GM19455 (cell line): ENCODE data around the gene ALOXE3.
"Not testable (repeated sequence)": the region's sequence is repeated elsewhere in the genome, so short reads cannot be mapped to it uniquely, and the experiment has no call there.

Experiments
- ATAC-seq: cut with Tn5 transposase; IDR thresholded peaks from one replicate; pipeline ENCODE4 v1.9.1; 2021; ENCODE audit not compliant: unreplicated experiment

The ALOXE3 gene

GRCh38 chr17:8073627-8074484, 44.5 kb downstream of the ALOXE3 start:
- no peak for ATAC-seq

GRCh38 chr17:8072729-8073461, 45.4 kb downstream of the ALOXE3 start:
- no peak for ATAC-seq

- ATAC-seq, result no peak
These were observed 46.0 kb downstream of the ALOXE3 start for GRCh38 chr17:8072341-8072728.

DNA sequence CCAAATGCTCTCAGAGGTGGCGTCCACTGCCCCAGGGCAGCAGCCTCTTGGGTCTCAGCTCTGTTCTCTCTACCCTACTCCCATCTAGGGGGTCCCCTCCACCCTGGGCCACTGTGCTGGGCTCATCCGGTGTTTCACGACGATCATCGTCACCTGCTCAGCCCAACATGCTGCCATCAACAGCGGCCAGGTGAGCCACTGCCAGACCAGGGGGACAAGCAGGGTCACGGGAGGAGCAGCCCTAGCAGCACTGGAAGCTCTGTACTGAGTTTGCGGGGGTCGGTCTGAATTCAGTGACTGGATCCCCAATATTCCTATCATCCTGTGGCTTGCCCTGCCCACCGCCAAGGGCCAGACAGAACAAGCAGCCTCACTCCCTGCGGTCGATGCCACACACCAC, 46.8 kb downstream of the ALOXE3 start:
- ATAC-seq, result no peak

DNA sequence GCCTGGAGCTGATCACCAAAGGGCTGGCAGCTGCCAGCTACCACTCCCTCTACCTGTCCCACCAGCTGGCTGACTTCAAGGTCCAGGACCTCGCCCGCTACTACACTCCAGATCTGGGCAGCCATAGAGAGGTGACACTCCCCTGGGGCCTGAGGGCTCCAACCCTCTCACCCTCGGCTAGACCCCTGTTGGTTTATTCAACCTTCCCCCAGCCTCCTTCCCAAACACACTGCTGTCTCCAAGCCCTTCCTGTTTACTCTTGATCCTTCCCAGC, 48.8 kb downstream of the ALOXE3 start:
- no peak for ATAC-seq

DNA sequence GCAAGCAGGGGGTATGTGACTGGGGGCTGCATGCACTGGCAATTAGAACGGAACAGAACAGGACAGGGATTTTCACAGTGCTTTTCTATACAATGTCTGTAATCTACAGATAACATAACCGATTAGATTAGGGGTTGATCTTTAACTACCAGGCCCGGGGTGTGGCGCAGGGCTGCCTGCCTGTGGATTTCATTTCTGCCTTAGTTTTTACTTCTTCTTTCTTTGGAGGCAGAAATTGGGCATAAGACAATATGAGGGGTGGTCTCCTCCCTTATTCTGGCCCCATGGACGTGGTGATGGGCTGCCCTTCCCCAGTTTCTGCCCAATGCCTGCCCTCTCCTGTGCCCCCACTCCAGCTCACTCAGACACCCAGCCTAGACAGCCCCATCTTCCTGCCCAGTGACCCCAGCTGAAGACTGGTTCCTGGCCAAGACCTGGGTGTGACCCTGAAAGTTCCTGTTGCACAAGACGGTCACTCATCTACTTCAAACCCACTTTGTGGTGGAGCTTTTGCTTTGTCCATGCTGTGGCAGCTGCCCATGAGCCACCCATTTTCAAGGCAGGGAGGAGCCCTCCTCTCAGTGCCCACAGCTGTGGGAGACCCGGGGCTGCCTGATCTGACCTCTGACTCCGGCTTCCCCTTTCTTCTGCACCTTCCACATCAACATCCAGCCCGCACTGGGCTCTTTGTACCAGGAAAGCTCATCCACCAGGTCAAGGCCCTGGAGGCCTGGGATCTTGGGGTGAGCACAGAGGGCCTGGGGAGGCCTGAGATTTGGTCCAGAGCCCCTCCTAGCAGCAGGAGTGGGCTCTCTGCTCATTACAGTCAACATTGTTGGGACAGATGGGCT, 49.4 kb downstream of the ALOXE3 start:
- ATAC-seq, result no peak

GRCh38 chr17:8067806-8068205, 50.5 kb downstream of the ALOXE3 start:
- ATAC-seq, result no peak

DNA sequence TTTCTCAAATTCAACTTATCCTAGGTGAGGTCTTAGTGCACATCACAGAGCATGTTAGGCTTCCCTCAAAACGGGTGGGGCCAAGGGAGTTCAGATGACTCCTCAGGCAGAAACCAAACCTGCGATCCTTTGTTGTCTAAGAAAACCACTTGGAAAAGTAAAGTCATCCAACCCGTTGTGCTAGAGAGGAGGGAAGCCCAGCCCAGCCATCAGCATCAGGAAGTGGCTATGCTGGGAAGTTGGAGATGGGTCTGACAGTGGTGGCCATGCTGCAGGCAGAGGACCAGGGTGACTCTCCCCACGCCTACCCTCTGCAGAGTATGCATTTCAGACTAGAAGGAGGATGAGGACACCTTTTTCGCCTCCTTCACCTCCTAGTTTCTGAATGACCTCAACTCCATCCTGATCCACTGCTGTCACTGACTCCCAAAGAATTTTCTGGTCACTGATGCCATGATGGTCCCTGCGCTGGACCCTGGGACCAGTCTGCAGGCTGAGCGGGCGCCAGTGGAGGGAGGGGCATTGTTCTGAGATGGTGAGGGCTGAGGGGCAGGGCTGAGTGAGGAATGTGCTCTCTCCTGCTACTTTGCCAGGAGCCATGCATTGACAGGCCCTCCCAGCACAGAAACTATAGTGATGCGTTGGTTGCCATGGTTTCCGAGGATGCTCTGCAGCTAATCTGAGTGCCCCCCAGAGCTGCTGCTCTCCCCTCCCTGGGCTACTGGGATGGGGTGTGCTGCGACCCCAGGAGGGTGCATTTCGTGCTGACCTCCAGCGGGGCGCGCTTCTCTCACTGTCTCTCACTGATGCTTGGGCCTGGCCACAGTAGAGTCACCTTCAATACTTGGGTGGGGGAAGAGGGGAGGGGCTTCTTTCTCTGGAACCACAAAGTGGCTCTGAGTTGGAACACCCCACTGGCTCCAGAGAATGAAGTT, 51.2 kb downstream of the ALOXE3 start:
- no peak for ATAC-seq

DNA sequence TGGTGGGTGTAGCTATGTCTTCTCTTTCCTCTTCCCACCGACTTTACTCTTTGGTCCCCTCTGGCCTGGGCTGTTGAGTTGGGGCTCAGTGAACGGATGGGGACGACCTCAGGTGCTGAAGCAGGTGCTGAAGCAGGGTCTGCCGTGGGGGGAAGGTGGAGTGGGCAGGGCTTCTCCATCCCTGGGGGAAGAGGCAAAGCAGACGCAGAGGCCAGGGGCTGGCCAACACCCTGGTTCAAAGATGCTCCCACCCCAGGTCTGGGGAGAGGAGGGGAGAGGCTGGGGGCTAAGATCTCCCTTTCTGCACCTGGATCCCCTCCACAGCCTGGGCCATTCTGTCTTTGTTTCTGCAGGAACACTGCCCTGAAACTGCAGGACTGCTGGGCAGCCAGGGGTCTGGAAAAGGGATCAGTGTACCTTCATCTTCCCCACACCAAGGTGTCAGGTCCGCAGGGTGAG, 53.7 kb downstream of the ALOXE3 start:
- ATAC-seq, result no peak

DNA sequence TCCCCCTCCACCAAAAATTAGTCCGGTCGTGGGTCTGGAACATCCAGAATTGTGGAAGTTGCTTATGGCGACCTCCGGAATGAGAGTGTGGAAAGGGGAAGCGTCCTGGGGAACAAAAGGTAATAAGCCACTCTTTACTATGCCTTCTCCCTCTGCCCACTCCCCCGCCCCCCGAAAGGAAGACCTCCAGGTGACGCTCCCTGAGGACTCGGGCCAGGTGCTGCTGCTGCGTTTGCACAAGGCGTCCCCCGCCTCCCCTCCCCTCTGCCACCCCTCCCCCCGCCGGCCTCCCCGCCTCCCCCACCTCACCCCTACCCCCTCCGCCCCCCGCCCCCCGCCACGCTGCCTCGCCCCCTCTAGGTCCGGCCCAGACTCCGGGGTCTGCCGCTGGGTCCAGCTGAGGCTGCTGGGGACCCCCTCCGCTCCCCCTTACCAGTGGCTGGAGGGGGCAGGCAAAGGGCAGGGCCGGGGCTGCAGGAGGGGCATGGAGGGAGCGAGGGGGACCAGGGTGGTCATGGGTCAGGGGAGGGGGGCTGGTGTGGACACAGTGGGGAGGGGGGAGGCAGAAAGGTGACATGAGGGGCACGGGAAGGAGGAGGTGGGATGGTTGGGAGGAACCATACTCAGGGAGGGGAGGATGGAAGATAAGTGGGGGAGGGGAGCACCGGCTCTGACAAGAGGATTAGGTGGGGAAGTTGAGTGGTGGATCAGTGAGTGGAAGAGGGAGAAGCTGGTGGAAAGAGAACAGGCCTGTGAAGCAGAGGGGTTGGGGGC, 54.4 kb downstream of the ALOXE3 start:
- no peak for ATAC-seq

DNA sequence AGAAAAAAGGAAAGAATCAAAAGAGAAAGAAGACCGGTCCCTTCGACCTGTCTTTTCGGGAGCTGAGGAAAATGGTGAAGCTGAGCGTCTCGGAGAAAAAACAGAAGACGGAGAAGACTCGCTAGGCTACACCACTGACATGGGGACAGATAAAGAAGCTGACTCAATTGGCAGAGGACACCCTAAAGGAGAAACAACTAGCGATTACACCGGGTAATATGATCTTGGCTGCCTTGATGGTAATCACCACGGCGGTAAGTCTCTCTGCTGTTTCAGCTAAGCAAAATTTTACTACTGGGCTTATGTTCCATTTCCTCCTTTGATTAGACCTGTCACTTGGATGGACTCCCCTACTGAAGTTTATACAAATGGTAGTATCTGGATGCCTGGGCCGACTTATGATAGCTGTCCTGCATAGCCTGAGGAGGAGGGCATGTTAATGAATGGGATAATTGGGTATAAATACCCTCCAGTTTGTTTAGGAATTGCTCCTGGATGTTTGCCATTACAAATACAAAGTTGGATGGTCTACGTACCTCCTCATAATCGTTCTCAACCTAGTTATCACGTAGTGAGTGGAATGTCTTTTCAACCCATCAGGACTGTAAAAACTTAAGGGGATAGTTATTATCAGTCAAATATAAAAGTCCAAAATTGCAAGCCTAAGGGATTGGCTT, 55.4 kb downstream of the ALOXE3 start:
- no peak for ATAC-seq

DNA sequence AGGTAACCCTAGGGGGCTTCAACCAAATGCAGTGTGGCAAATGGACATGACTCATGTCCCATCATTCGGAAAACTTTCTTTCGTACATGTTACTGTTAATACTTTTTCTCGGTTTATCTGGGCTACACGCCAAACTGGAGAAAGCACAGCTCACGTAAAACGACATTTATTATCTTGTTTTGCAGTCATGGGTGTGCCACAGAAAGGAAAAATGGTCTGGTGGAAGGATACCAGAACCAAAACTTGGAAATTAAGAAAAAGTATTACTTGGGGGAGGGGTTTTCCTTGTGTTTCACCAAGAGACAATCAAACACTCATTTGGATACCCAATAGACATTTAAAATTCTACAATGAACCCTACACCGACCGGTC, 55.9 kb downstream of the ALOXE3 start:
- ATAC-seq, result no peak

DNA sequence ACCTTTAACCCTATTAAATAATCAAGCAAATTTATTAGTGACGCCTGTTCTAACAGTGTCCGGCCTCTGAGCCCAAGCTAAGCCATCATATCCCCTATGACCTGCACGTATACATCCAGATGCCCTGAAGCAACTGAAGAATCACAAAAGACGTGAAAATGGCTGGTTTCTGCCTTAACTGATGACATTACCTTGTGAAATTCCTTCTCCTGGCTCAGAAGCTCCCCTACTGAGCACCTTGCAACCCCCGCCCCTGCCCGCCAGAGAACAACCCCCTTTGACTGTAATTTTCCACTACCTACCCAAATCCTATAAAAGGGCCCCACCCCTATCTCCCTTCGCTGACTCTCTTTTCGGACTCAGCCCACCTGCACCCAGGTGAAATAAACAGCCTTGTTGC, 56.5 kb downstream of the ALOXE3 start:
- not testable (repeated sequence) for ATAC-seq

DNA sequence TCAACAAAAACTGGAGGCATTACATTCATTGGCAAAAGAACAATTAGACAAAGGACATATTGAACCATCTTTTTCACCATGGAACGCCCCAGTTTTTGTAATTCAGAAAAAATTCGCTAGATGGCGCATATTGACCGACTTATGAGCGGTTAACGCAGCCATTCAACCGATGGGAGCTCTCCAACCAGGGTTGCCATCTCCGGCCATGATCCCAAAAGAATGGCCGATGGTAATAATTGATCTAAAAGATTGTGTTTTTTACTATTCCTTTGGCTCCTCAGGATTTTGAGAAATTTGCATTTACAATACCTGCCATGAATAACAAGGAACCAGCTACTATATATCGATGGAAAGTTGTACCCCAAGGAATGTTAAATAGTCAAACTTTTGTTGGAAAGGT, 58.0 kb downstream of the ALOXE3 start:
- no peak for ATAC-seq

DNA sequence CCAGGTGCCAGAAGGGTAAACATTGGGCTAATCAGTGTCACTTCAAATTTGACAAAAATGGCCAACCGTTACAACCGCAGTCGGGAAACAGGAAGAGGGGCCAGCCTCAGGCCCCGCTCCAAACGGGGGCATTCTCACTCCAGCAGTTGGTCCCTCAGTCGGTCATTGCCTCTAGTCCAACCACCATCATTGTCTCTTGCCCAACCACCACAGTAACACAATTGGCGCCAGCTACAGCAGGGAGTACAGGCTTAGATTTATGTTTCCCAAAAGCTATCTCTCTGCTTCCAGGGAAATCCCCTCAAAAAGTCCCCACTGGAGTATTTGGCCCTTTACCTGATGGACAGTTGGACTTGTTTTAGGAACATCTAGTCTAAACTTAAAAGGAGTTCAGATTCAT, 59.2 kb downstream of the ALOXE3 start:
- no peak for ATAC-seq

DNA sequence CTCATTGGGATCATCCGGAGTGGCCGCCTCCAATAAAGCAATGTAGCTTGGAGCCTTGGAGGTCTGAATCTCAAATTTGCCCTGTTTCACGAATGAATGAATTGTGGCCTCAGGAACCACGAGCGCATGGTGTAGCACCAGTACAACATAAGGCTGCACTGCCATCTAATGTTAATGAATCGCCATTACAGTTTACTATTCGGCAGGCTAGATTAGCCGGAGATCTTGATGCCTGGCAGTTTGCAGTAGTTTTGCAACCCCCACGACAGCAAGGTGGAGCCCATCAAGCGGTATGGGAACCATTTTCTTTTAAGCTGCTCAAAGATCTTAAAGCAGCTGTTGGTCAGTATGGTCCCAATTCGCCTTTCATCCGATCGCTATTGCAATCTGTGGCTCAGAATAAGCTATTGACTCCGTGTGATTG, 60.6 kb downstream of the ALOXE3 start:
- ATAC-seq, result no peak

DNA sequence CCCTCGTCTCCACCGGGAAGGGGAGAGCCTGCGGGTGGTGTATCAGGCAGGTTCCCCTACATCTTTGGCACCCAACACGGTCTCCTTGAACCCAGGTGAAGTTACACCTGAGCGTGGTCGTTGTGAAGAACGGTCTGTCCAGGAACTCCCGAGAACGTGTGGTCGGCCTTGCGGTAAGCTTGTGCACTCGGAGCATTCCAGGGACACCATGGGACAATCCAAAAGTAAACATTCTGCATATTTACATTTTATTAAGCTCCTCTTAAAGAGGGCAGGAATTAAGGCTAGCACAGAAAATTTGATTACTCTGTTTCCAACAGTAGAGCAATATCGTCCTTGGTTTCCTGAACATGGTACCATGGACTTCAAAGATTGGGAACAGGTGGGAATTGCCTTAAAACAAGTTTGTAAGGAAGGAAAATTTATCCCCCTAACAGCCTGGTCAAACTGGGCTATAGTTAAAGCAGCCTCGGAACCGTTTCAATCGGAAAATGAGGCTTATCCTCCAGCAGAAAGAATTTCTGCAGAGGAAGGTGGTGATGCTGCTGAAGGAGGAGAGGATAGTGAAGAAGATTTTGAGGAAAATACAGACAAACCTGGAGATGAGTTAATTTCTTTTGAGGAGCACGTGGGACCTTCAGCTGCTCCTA, 61.2 kb downstream of the ALOXE3 start:
- no peak for ATAC-seq

GRCh38 chr17:8056232-8056975, 61.9 kb downstream of the ALOXE3 start:
- ATAC-seq, result no peak
